ENCODE data around the gene PPFIBP1.
"Not testable (repeated sequence)": the region's sequence is repeated elsewhere in the genome, so short reads cannot be mapped to it uniquely, and the experiment has no call there.

Gene PPFIBP1

GRCh38 chr12:27598866-27599265 lies 74.9 kb downstream of the PPFIBP1 start:
- not testable (repeated sequence) for DNase-seq

DNA sequence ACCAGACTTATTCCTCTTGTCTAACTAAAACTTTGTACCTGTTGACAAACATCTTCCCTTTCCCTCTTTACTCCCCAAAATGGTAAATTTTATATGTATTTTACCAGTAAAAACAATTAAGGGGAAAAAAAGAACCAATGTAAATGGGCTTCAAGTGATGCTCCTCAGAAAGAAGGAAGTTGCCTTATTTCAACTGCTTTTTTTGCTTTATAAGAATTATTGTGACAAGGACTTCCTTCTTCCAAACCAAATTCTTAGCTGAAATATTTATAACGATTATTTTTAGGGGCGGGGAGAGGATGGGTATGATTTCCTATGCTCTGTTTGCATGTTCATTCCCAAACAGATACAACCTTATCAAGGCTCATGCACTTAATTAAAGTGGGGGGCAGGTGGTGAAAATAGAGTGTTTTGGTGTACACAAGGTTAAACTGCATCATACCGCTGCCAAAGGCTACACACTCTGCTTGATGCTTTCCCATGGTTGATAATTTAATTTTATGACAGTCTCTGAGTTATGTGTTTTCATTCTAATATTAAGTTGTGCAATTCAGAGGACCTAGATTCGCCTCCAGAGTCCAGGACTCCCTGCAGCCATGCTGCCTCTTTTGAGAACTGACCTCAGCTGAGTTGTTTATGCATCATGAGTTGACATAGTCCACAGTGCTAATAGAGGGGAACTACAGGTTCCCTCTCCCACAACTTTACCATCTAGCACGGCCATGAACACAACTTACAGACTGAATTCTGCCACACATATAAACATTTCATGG lies 77.2 kb downstream of the PPFIBP1 start:
- DNase-seq = not testable (repeated sequence)

- no peak for DNase-seq
Observed at GRCh38 chr12:27602516-27602915, 78.5 kb downstream of the PPFIBP1 start.

DNA sequence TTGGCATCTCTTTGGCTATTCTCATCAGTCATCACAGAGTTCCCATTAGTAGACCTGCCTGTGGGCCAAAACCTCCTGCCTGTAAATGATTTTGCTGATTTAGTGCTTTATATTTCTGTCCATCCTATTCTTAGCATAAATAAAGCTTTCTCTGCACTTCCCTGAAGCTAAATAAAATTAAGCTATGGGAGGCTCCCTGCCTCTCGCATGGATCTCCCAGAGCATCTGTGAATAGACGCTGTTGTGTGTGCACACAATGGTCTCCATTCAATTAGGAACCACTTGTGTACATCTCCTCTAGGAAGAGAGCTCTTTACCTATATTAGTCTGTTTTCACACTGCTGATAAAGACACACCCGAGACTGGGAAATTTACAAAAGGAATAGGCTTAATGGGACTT lies 80.4 kb downstream of the PPFIBP1 start:
- DNase-seq = no peak

DNA sequence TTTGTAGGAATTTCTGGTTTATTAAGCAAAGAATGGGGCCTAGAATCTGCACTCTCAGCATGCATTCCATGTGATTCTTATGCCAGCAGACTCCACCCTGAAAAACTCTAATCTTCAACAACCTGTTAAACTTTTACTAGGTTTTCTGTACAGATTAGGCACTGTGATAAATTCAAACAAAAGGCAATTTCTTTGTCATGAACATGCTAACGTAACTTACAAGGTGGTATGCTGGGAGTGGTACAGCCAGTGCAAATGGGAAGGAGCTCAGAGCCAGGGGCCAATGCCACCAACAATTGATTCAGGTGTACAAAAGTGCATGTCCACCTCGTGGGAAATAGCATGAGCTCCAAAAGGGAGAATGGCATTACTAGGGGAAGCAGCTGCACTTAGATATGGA lies 83.0 kb downstream of the PPFIBP1 start:
- DNase-seq = no peak

- no peak for DNase-seq
Observed at GRCh38 chr12:27607591-27607990, 83.6 kb downstream of the PPFIBP1 start.

- no peak for DNase-seq
Observed at GRCh38 chr12:27608890-27609289, 84.9 kb downstream of the PPFIBP1 start.

DNA sequence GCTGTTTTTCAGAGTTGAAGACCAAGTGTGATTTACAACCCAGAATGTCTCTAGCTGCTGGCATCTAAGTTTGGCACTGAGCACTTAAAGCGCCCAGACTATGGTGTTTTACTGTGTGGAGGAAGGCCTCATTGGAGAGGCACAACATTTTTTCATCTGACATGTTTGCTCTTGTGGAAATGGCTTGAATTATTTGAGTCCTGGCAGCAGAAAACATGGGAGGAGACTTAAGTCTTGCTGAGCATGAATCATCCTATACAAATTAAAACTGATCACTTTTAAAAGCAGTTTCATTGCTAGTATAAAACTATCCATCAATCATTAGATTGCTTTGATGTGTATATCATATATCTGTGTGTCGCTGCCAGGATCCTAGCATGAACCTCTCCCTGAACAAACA lies 86.4 kb downstream of the PPFIBP1 start:
- no peak for DNase-seq

DNA sequence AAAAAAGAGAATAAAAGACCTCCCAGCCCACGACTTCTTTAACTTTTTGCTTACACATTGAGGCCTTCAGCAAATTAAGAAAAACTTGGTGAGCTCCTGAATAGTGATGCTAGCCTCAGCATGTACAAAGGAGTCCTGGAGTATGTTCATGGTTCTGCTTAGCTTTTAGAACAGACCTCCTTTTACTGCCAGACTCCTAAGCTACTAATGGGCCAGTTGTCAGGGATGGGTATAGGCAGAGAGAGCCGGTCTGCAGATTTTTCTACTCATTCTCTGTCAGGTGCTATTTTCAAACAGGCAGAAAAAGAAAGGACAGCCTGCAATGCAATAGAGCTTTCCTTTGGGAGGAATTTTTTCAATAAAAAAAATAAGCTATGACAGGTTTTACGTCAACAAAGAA lies 90.4 kb downstream of the PPFIBP1 start:
- no peak for DNase-seq

DNA sequence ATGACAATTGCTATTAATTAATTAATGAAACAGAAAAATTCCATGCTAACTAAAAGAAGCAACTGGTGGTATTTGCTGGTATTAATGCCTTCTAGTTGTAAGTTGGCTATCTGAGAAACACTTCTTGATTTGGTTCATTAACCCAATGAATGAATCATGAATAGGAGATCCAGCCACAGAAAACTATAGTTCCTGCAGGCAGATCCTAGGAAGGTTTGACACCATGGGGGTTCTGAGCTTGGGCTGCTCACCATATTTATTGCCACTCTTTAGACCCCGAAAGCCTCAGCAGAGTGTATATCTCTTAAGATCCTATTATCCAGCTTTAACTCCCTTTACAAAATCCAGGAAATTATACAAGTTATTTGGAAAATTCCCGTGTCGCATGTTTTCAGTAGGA lies 90.9 kb downstream of the PPFIBP1 start:
- no peak for DNase-seq

- no peak for DNase-seq
Observed at GRCh38 chr12:27615331-27615891, 91.4 kb downstream of the PPFIBP1 start.

- DNase-seq = no peak
Observed at GRCh38 chr12:27616356-27617142, 92.5 kb downstream of the PPFIBP1 start.

DNA sequence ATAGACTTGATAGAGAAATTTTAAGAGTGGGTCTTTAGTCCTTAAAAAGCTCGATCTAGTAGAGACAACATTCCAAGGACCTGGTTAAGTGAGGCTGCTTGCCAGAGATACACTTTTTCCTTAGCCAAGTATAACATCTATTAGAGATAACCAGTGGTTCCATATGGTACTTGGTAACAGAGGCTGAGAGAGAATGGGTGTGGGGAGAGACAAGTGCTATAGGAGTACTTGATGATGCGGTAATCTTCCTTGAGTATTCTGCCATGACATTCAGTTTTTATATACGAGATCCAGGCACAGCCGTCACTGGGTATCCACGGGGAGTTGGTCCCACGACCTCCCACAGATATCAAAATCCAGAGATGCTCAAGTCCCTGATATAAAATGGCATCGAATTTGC lies 94.8 kb downstream of the PPFIBP1 start:
- DNase-seq = no peak

DNA sequence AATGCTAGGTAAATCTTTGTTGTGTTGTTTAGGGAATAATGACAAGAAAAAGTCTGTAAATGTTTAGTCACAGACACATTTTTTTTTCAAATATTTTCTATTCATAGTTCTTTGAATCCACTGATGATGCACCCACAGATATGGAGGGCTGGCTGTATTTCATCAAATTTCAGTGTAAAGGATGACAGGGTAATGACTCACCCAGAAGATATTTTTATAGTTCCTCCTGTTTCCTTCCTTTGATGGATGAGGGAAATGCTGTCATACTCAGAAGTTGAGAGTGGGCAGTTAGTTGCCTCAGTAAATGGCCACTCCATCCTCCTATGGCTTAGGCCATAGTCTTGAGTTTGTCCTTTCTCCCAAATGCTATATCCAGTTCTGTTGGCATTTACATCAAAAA lies 95.3 kb downstream of the PPFIBP1 start:
- DNase-seq = no peak

DNA sequence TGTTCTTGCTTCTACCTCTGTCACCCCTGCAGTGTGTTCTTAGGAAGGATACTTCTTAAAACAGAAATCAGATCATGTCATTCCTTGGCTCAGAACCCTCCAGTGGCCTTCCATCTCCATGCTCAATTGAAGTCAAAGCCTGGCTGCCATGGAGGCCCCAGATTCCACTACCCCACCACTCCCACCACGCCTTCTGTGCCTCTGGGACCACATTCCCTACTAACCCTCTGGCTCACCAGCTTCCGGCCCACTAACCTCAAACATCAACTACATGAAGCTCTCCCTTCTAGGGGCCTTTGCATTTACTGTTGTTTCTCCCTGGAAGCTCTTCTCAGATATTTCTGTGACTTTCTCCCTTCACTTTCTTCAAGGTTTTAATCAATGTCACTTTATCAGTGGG lies 96.1 kb downstream of the PPFIBP1 start:
- no peak for DNase-seq

- DNase-seq = no peak
Observed at GRCh38 chr12:27622436-27623195, 98.6 kb downstream of the PPFIBP1 start.

- DNase-seq = no peak
Observed at GRCh38 chr12:27623645-27624044, 99.6 kb downstream of the PPFIBP1 start.

GRCh38 chr12:27624586-27624985 lies 100.6 kb downstream of the PPFIBP1 start:
- no peak for DNase-seq

DNA sequence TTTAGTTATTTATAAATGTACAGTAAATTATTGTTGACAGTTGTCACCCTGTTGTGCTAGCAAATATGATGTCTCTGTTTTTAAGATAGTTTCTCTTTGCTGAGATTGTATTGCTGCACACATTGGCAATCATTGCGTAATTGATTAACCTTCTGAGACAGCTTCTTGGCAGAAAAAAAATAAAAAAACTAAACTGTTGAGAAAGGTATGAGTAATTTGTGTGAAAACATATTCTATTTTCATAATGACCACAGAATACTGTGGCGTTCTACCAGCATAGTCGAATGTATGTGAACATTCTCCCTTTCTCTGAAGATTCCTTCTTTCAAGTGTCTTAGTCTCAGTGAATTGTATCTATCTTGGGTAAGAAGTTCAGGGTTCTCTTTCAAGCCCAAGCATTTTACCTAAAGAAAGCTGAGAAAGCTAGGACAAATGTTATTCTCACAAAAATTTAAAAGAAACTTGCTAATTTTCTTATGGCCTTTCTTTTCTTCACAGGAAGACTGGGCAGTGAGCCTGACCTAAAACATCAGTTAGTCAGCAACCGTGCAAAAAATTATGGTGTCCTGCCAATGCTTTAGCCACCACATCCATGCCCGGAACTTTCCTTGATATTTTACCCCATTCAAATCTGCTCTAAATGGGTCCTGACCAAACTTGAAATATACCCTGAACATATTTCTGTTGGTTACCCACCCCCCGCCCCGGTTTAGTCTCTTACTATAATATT lies 103.3 kb downstream of the PPFIBP1 start:
- no peak for DNase-seq

- DNase-seq = not testable (repeated sequence)
Observed at GRCh38 chr12:27627853-27628469, 104.0 kb downstream of the PPFIBP1 start.

DNA sequence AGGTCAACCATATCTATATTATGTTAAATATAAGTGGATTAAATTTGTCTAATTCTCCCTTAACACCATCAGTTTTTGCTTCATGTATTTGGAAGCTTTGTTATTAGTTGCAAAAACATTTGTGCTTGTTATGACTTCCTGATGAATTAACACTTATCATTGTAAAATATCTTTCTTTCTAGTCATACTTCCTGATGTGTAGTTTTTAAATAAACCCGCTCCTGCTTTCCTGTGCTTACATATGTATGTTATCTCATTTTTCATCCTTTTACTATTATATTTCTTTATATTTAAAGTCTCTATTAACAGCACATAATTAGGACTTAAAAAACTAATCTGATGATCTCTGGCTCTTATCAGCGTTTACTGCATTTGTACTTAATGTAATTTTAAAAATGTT lies 106.2 kb downstream of the PPFIBP1 start:
- DNase-seq = not testable (repeated sequence)

DNA sequence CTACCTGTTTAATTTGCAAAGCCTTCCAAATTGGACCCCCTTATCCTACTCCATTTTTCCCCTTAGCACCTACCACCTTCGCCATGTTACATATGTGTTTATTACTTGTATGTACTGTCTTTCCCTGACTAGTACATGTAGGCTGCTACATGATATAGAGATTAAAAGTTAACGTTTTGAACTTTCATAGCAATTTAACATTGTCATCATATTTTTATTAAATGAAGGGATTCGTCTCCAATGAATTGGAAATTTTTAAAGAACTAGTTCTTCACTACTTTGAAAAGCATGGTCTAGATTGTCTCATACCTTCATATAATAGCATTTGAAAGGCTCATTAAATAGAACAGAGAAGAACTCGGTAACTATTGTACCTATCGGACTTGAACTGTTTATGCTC lies 107.4 kb downstream of the PPFIBP1 start:
- no peak for DNase-seq
